H1 (cell line): ENCODE measurements around the gene EPB41L4A. TPM values are rescaled to one million over a fixed set of nuclear protein-coding genes. Genes with fewer than 3 reads are reported as not detected.
A peak's percentile ranks its signal among the peaks of the same experiment; 100 is the strongest.

Experiments used
- CTCF ChIA-PET: fragments of 300-600 bp; sonication (Branson Sonifier 250); formaldehyde crosslinking; loops from one replicate; lab custom pipeline; 2021; ENCODE audit not compliant: partially characterized antibody; lab: Charles Lee
- POLR2A ChIA-PET: fragments of 300-600 bp; sonication (Branson Sonifier 250); formaldehyde crosslinking; loops from one replicate; lab custom pipeline; 2021; ENCODE audit warnings: inconsistent platforms; ENCODE audit not compliant: partially characterized antibody; lab: Charles Lee
- DNase-seq, 2 experiments: peaks; one replicate each; pipeline versions ENCODE4 v3.0.0 to v3.0.0-alpha.2; 2010 to 2022; ENCODE audit warnings: low spot score in 2 of 2, low read depth in 1 of 2, mixed read lengths in 1 of 2
- FAIRE-seq: peaks from 2 replicates; lab custom pipeline; 2011; peaks lifted over from hg19 to GRCh38; lab: Jason Lieb, UNC
- H2AFZ ChIP-seq: 2 replicates; pipeline ENCODE4 v1.8.1; 2012; ENCODE audit warnings: low read length, inconsistent platforms
- H2AK5ac ChIP-seq: 2 replicates; pipeline ENCODE4 v1.6.1; 2013; ENCODE audit warnings: low read depth, low read length
- H2BK120ac ChIP-seq: replicated peaks from 2 replicates; pipeline ENCODE3; 2013; ENCODE audit warnings: low read depth, low read length, inconsistent platforms
- H2BK12ac ChIP-seq: 2 replicates; pipeline ENCODE4 v1.6.1; 2013; ENCODE audit warnings: low read depth, low read length
- H2BK15ac ChIP-seq: 2 replicates; pipeline ENCODE4 v1.6.1; 2013; ENCODE audit warnings: low read length
- H2BK20ac ChIP-seq: 2 replicates; pipeline ENCODE4 v1.6.1; 2013; ENCODE audit warnings: low read length
- H2BK5ac ChIP-seq: 2 replicates; pipeline ENCODE4 v1.6.1; 2013; ENCODE audit warnings: low read depth, low read length
- H3K14ac ChIP-seq: 2 replicates; pipeline ENCODE4 v1.6.1; 2013; ENCODE audit warnings: inconsistent platforms; ENCODE audit not compliant: insufficient read length
- H3K18ac ChIP-seq: 2 replicates; pipeline ENCODE4 v1.6.1; 2013; ENCODE audit warnings: low read length; ENCODE audit errors: extremely low read depth
- H3K23ac ChIP-seq: 2 replicates; pipeline ENCODE4 v1.6.1; 2013; ENCODE audit warnings: inconsistent platforms; ENCODE audit not compliant: insufficient read length
- H3K23me2 ChIP-seq: 2 replicates; pipeline ENCODE4 v1.6.1; 2013; ENCODE audit warnings: low read depth, low read length
- H3K27ac ChIP-seq: 2 replicates; pipeline ENCODE4 v1.6.1; 2011; ENCODE audit warnings: low read depth, low read length, inconsistent platforms
- H3K27me3 ChIP-seq, 4 experiments: replicated peaks in 1 of 4; 1 replicate in 1 of 4; 2 replicates in 3 of 4; pipeline versions ENCODE4 v1.6.1 to v1.8.1; 2011 to 2013; ENCODE audit warnings: low read length in 3 of 4, mild to moderate bottlenecking in 3 of 4, inconsistent platforms in 2 of 4, mixed read lengths in 2 of 4, moderate library complexity in 1 of 4; ENCODE audit not compliant: control insufficient read depth in 3 of 4, insufficient read depth in 3 of 4; ENCODE audit errors: extremely low read depth in 1 of 4
- H3K36me3 ChIP-seq, 4 experiments: 2 replicates each; pipeline versions ENCODE4 v1.6.1 to v1.8.1; 2011 to 2013; ENCODE audit warnings: mild to moderate bottlenecking in 4 of 4, low read length in 3 of 4, moderate library complexity in 2 of 4, control low read depth in 1 of 4, inconsistent platforms in 1 of 4; ENCODE audit not compliant: insufficient read depth in 4 of 4, control insufficient read depth in 2 of 4
- H3K4ac ChIP-seq: replicated peaks from 2 replicates; pipeline ENCODE3; 2013; ENCODE audit warnings: low read length, low read depth, mixed read lengths, inconsistent platforms; ENCODE audit not compliant: insufficient read length
- H3K4me1 ChIP-seq, 4 experiments: replicated peaks in 1 of 4; 1 replicate in 1 of 4; 2 replicates in 3 of 4; pipeline versions ENCODE4 v1.6.1 to v1.8.1; 2011 to 2013; ENCODE audit warnings: low read length in 3 of 4, inconsistent platforms in 2 of 4, mixed read lengths in 1 of 4; ENCODE audit not compliant: insufficient read depth in 4 of 4, control insufficient read depth in 3 of 4
- H3K4me2 ChIP-seq, 2 experiments: 2 replicates each; pipeline versions ENCODE4 v1.6.1 to v1.8.1; 2011 to 2013; ENCODE audit warnings: low read depth in 2 of 2, low read length in 2 of 2, control low read depth in 1 of 2, inconsistent platforms in 1 of 2, mild to moderate bottlenecking in 1 of 2; ENCODE audit not compliant: insufficient read depth in 1 of 2
- H3K4me3 ChIP-seq, 4 experiments: fragments of 200-600, 300-600 bp in 1 of 4; sonication (generic), shearing (Covaris generic), sonication (Bioruptor Twin) in 1 of 4; 2 replicates each; pipeline versions ENCODE4 v1.5.1 to v1.8.1; 2011 to 2016; ENCODE audit warnings: low read length in 4 of 4, low read depth in 3 of 4, control low read depth in 2 of 4, inconsistent platforms in 2 of 4, mild to moderate bottlenecking in 2 of 4, mixed read lengths in 1 of 4, moderate library complexity in 1 of 4; ENCODE audit not compliant: insufficient read depth in 2 of 4; ENCODE audit errors: extremely low read depth in 1 of 4
- H3K56ac ChIP-seq: replicated peaks from 2 replicates; pipeline ENCODE3; 2013; ENCODE audit warnings: low read depth, mild to moderate bottlenecking, mixed read lengths, low read length, inconsistent platforms; ENCODE audit not compliant: insufficient read length
- H3K79me1 ChIP-seq: 2 replicates; pipeline ENCODE4 v1.6.1; 2013; ENCODE audit warnings: low read depth, low read length, control low read depth
- H3K79me2 ChIP-seq, 2 experiments: 2 replicates each; pipeline versions ENCODE4 v1.6.1 to v1.8.1; 2012 to 2013; ENCODE audit warnings: low read length in 2 of 2, mild to moderate bottlenecking in 2 of 2, inconsistent platforms in 1 of 2; ENCODE audit not compliant: insufficient read depth in 2 of 2, control insufficient read depth in 1 of 2
- H3K9ac ChIP-seq, 4 experiments: replicated peaks in 1 of 4; 1 replicate in 1 of 4; 2 replicates in 3 of 4; pipeline versions ENCODE4 v1.6.1 to v1.8.1; 2011 to 2013; ENCODE audit warnings: low read depth in 3 of 4, low read length in 3 of 4, control low read depth in 2 of 4, mild to moderate bottlenecking in 2 of 4, moderate library complexity in 2 of 4, inconsistent platforms in 1 of 4; ENCODE audit errors: extremely low read depth in 1 of 4
- H3K9me3 ChIP-seq, 2 experiments: 2 replicates each; pipeline versions ENCODE4 v1.6.1 to v1.8.1; 2012 to 2013; ENCODE audit warnings: mild to moderate bottlenecking in 2 of 2, moderate library complexity in 2 of 2, control low read depth in 1 of 2, inconsistent platforms in 1 of 2, low read depth in 1 of 2, low read length in 1 of 2, mixed read lengths in 1 of 2; ENCODE audit not compliant: insufficient read depth in 2 of 2
- H4K20me1 ChIP-seq, 2 experiments: replicated peaks in 1 of 2; 2 replicates each; pipeline versions ENCODE3 to v1.8.1; 2011 to 2013; ENCODE audit warnings: inconsistent platforms in 2 of 2, low read length in 2 of 2, mild to moderate bottlenecking in 1 of 2; ENCODE audit not compliant: insufficient read depth in 2 of 2, control insufficient read depth in 1 of 2
- H4K5ac ChIP-seq: 2 replicates; pipeline ENCODE4 v1.6.1; 2013; ENCODE audit warnings: low read length, low read depth, mixed read lengths, inconsistent platforms; ENCODE audit not compliant: insufficient read length
- H4K8ac ChIP-seq: 2 replicates; pipeline ENCODE4 v1.8.0; 2013; ENCODE audit warnings: mild to moderate bottlenecking, moderate library complexity, low read length, inconsistent platforms; ENCODE audit not compliant: insufficient read depth; ENCODE audit errors: extremely low read depth
- H4K91ac ChIP-seq: replicated peaks from 2 replicates; pipeline ENCODE3; 2013; ENCODE audit warnings: low read length, mixed read lengths, inconsistent platforms; ENCODE audit not compliant: insufficient read length
- ATF3 ChIP-seq: IDR thresholded peaks from 2 replicates; pipeline ENCODE4 v1.6.1; 2011; ENCODE audit warnings: low read depth, mild to moderate bottlenecking, low read length; ENCODE audit not compliant: insufficient read depth
- CEBPB ChIP-seq: IDR thresholded peaks from 2 replicates; pipeline ENCODE4 v1.6.1; 2012; ENCODE audit warnings: low read depth, low read length
- GABPA ChIP-seq: IDR thresholded peaks from 2 replicates; pipeline ENCODE4 v1.6.1; 2011; ENCODE audit warnings: mild to moderate bottlenecking, low read length, moderate library complexity, borderline replicate concordance; ENCODE audit not compliant: insufficient read depth
- JUN ChIP-seq: IDR thresholded peaks from 2 replicates; pipeline ENCODE4 v1.6.1; 2011; ENCODE audit warnings: low read depth, mild to moderate bottlenecking, improper control_type of control experiment, low read length
- NANOG ChIP-seq: IDR thresholded peaks from 2 replicates; pipeline ENCODE4 v1.6.1; 2011; ENCODE audit warnings: low read length, low read depth, mild to moderate bottlenecking, inconsistent platforms; ENCODE audit not compliant: insufficient read depth, poor library complexity, severe bottlenecking
- POLR2AphosphoS5 ChIP-seq: IDR thresholded peaks from 2 replicates; pipeline ENCODE4 v1.6.1; 2011; ENCODE audit warnings: low read depth, low read length
- POU5F1 ChIP-seq: IDR thresholded peaks from 2 replicates; pipeline ENCODE4 v1.6.1; 2011; ENCODE audit warnings: low read depth, mild to moderate bottlenecking, low read length, moderate library complexity
- RNF2 ChIP-seq: fragments of 200-900, 300-1000 bp; sonication (generic); IDR thresholded peaks from 2 replicates; pipeline ENCODE4 v1.7.1; 2016; ENCODE audit warnings: borderline replicate concordance, low read depth, mild to moderate bottlenecking, antibody characterized with exemption, low read length; ENCODE audit not compliant: poor library complexity, severe bottlenecking; ENCODE audit errors: missing control alignments
- SP2 ChIP-seq: IDR thresholded peaks from 2 replicates; pipeline ENCODE4 v1.6.1; 2012; ENCODE audit warnings: mild to moderate bottlenecking, low read length, inconsistent platforms
- SUZ12 ChIP-seq: fragments of 200-600 bp; sonication (generic); IDR thresholded peaks from 2 replicates; pipeline ENCODE4 v1.6.1; 2012; ENCODE audit warnings: mild to moderate bottlenecking, inconsistent platforms, low read length, moderate library complexity, mixed read lengths
- TAF1 ChIP-seq: IDR thresholded peaks from 2 replicates; pipeline ENCODE4 v1.6.1; 2011; ENCODE audit warnings: mild to moderate bottlenecking, low read depth, low read length
- USF2 ChIP-seq: IDR thresholded peaks from 2 replicates; pipeline ENCODE4 v1.6.1; 2011; ENCODE audit warnings: low read length, improper control_type of control experiment
- WGBS, 2 experiments: shearing (Covaris generic) in 1 of 2; methylation state at CpG; one replicate each; pipeline versions ENCODE4 v1.1.6 to v1.1.7; 2013 to 2015; ENCODE audit warnings: low lambda C conversion rate in 2 of 2, mixed read lengths in 2 of 2, inconsistent platforms in 1 of 2, low coverage in 1 of 2, missing lambda C conversion rate in 1 of 2; ENCODE audit not compliant: insufficient replicate concordance in 2 of 2, insufficient coverage in 1 of 2, insufficient read length in 1 of 2; ENCODE audit errors: extremely low coverage in 1 of 2, missing lambda C conversion rate in 1 of 2; 5-methylcytosine and 5-hydroxymethylcytosine counted together
- polyA plus RNA-seq, 7 experiments: library from polyadenylated mRNA; depleted of rRNA in 3 of 7; stranded (reverse) in 5 of 7; unstranded in 2 of 7; fragments of >200 nt in 5 of 7; fragments of 200-250 nt in 2 of 7; gene quantifications; 1 replicate in 5 of 7; 2 replicates in 1 of 7; 4 replicates in 1 of 7; pipeline versions ENCODE4 v1.2.1 to v1.2.3, GENCODE V29; 2011 to 2013; ENCODE audit warnings: missing spikeins in 2 of 7, mixed read lengths in 2 of 7
- total RNA-seq: library from RNA; stranded (reverse); fragmentation: NEBNext Ultra II Directional; extraction: Animal tissue kit (Norgen Biotek cat#: 25700); gene quantifications from 2 replicates; pipeline ENCODE4 v1.2.1, GENCODE V29; 2021

The EPB41L4A gene
- total and polyA plus RNA-seq, 2 of the 8 experiments (the other 6 are each of a cell fraction or from before 2014, with no cell fraction given) = 1.6 to 4.6 TPM

- H3K79me1 ChIP-seq = no peaks in the 10 kb centered on the region
- H3K27ac ChIP-seq = no peak overlapping the region
- H3K9me3 ChIP-seq = no peaks in the 10 kb centered on the region
- H3K9ac ChIP-seq = no peak overlapping the region
- no peak overlapping the region for H2BK5ac ChIP-seq
- FAIRE-seq (no peak), DNase-seq (no peak)
- no peaks in the 10 kb centered on the region for H3K4me1 ChIP-seq
- no peak overlapping the region for H4K91ac ChIP-seq
- no peaks in the 10 kb centered on the region for H3K23me2 ChIP-seq
- H2BK15ac ChIP-seq = no peak overlapping the region
- H4K8ac ChIP-seq = no peak overlapping the region
- no peak overlapping the region for H4K5ac ChIP-seq
- no peak overlapping the region for H2AFZ ChIP-seq
- H3K79me2 ChIP-seq = no peaks in the 10 kb centered on the region
- no peaks in the 10 kb centered on the region for H3K36me3 ChIP-seq
- no peak overlapping the region for H2BK12ac ChIP-seq
- no peak overlapping the region for H3K4me3 ChIP-seq
- H2BK120ac ChIP-seq = no peak overlapping the region
- ChIA-PET POLR2A (interaction anchor here (1.2 kb wide), 1 partner anchor 9 kb away, joined by 3 read pairs; no protein-coding TSS in a partner anchor), CTCF (interaction anchor here (1.1 to 1.6 kb wide), 2 partner anchors 14 to 39 kb away, joined by 3 to 5 read pairs; no protein-coding TSS in a partner anchor)
- H3K14ac ChIP-seq = no peak overlapping the region
- H3K23ac ChIP-seq = no peak overlapping the region
- H2AK5ac ChIP-seq = peak overlapping the region; percentile 32; the same call in 1 of the 2 replicates
- no peaks in the 10 kb centered on the region for H4K20me1 ChIP-seq
- no peak overlapping the region for H3K4me2 ChIP-seq
- H3K18ac ChIP-seq = no peak overlapping the region
- H3K4ac ChIP-seq = no peak overlapping the region
- H3K56ac ChIP-seq = no peak overlapping the region
- H2BK20ac ChIP-seq = no peak overlapping the region
- 100% methylated on average over 3 of the region's 3 CpGs; no CpG with 5 or more reads in 1 of the 2 experiments for WGBS, 2 experiments
- no peaks in the 10 kb centered on the region for H3K27me3 ChIP-seq
- TF ChIP-seq TAF1 (no peak), SP2 (no peak), NANOG (no peak), POU5F1 (no peak), CEBPB (no peak), POLR2AphosphoS5 (no peak), ATF3 (no peak), JUN (no peak), GABPA (no peak), SUZ12 (no peak), USF2 (no peak), RNF2 (no peak)
Measured at GRCh38 chr5:112381521-112381920, 37.6 kb downstream of the EPB41L4A start.
